WI38 (cell line): ENCODE measurements around the gene CDH12.

Experiments
- H3K4me3 ChIP-seq: 2 replicates; pipeline ENCODE4 v1.5.1; 2011; ENCODE audit warnings: low read depth, mild to moderate bottlenecking, control low read depth, low read length
- CTCF ChIP-seq: IDR thresholded peaks from 2 replicates; pipeline ENCODE4 v1.5.1; 2012; ENCODE audit warnings: low read depth, mild to moderate bottlenecking, control low read depth, low read length

Gene CDH12

GRCh38 chr5:22088517-22088916 lies 764.6 kb downstream of the CDH12 start:
- TF ChIP-seq CTCF: no peak
- no peak overlapping the region for H3K4me3 ChIP-seq

- H3K4me3 ChIP-seq: no peak overlapping the region
- TF ChIP-seq CTCF: no peak
Observed at GRCh38 chr5:22079566-22079965, 773.6 kb downstream of the CDH12 start.

GRCh38 chr5:22079002-22079401 lies 774.1 kb downstream of the CDH12 start:
- TF ChIP-seq CTCF: no peak
- no peak overlapping the region for H3K4me3 ChIP-seq

- no peak overlapping the region for H3K4me3 ChIP-seq
- no peak for TF ChIP-seq CTCF
Observed at GRCh38 chr5:22076586-22076985, 776.6 kb downstream of the CDH12 start.

GRCh38 chr5:22070186-22070728 lies 782.9 kb downstream of the CDH12 start:
- no peak overlapping the region for H3K4me3 ChIP-seq
- no peak for TF ChIP-seq CTCF

GRCh38 chr5:22063717-22064116 lies 789.4 kb downstream of the CDH12 start:
- H3K4me3 ChIP-seq: no peak overlapping the region
- TF ChIP-seq CTCF: no peak

- no peak for TF ChIP-seq CTCF
- H3K4me3 ChIP-seq: no peak overlapping the region
Observed at GRCh38 chr5:22058620-22059019, 794.5 kb downstream of the CDH12 start.
